ENCODE results near the gene TEX51.

The TEX51 gene

DNA sequence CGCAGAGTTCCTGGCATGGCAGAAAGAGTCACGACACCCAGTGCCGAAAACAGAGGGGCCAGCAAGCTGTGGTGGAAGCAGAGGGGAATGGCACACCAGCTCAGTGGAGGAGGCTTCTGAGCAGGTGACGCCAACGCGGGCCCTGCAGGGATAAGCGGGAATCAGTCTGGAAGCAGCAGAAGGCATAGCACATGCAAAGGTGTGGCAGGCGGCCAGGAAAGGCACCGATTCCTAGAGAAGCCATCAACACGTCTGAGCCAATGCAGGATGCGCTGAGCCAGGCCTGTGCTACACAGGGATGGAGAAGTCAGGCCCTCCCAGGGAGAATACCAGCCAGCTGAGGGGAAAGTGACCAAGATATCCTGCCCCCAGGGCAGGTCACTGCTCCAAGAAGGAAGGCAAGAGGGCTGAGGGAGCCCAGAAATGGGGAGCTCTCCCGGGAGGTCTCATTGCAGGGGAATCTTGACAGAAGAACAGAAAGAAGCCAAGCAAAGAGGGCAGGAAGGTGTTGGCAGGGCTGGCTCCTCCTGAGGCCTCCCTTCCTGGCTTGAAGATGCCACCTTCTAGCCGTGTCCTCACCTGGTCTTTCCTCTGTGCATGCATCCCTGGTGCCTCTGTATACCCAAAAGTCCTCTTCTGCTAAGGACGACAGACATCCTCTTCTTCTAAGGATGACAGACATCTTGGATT is 16.3 kb downstream of the TEX51 start:
- no peak for DNase-seq (ENCODE audit: low spot score)

DNA sequence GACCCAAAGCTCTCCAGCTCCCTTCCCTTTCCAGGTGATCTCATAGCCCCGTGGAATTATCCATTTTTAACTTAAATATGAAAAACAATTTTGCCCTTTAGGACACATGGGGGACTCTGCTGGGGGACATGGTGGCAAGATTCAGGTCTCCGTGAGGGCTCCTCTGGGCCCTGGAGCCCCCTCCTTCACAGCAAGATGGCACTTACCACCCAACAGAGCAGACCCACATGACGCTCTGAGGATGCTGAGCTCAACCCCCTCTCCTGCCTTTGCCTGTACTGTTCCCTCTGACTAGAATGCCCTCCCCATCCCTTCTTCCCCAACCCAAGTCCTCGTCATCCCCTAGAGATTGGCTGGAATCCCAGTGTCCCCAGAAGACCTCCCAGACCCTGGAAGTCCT is 17.2 kb downstream of the TEX51 start:
- DNase-seq (ENCODE audit: low spot score): no peak

DNA sequence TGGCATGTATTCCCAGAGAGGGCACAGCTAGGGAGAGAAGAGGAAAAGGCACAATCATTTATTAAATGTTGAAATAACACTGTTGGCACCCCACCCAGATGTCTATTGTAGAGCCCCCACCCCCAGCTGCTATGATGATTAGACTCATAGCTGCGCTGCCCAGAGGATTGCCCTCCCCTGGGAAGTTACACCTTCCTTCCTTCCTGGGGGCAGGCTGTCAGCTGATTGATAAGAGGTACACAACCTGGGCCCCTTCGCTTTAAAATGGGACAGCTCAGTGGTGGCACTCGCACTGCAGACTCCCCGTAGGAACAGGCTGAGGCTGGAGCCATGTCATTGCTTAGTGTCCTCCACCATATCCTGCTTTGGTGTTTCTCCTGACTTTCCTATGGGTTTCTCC is 18.1 kb downstream of the TEX51 start:
- DNase-seq (ENCODE audit: low spot score): no peak

DNA sequence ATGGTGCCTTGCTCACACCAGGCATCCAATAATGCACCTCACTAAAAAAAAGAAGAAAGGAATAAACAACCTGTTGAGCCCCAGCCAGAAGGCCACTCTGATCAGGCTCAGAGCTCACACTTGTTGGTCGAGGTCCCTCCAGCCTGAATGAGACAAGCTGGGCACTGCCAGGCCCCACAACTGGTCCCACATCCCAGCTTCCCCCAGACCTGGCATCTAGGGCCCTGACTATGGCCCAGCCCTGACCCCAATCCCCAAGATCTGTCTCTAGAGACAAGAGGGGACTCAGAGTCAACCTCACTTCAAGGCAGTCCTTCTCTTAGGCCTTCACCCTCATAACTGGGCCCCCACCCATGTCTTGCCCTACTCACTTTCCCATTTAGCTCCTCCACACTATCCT is 22.4 kb downstream of the TEX51 start:
- DNase-seq (ENCODE audit: low spot score): no peak

DNA sequence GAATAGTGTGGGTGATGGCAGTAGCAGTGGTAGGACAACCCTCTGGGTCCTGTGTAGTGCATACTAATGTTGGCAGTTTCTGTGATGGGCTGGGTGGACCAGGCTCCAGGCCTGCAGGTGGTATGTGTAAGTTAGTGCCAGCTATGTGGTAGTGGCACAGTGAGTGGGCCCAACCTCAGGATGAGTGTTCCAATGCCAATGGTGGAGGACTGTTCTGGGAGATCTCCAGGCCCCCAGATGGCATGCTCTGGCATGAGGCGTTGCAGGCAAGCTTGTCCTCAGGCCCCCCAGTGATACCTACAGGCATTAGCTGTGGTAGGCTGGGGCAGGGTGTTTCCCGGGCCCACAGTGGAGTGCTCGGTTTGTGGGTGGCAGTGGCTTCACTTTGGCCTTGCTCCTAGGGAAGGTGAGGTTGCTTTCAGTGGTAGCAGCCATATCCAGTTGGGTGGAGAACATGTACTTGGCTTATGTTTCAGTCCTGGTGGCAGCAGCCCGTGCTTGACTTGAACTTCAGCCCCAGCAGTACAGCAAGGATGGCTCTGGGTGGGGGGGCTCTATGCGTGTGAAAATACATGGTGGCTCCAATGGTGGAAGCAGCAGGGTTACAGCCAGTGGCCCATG is 32.4 kb downstream of the TEX51 start:
- no peak for DNase-seq (ENCODE audit: low spot score)

DNA sequence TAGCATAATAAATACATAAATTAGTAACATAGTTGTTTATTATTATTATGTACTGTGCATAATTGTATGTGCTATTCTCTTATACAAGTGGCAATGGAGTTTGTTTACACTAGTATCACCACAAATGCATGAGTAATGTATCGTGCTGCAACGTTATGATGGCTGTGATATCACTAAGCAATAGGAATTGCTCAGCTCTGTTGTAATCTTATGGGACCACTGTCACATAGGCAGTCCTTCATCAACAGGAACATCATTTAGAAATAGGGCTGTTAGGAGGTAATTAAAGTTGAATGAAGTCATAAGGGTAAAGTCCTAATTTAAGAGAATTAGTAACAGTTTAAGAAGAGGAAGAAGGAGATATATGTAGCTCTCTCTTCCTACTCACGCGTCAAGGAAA is 33.8 kb downstream of the TEX51 start:
- no peak for DNase-seq (ENCODE audit: low spot score)

DNA sequence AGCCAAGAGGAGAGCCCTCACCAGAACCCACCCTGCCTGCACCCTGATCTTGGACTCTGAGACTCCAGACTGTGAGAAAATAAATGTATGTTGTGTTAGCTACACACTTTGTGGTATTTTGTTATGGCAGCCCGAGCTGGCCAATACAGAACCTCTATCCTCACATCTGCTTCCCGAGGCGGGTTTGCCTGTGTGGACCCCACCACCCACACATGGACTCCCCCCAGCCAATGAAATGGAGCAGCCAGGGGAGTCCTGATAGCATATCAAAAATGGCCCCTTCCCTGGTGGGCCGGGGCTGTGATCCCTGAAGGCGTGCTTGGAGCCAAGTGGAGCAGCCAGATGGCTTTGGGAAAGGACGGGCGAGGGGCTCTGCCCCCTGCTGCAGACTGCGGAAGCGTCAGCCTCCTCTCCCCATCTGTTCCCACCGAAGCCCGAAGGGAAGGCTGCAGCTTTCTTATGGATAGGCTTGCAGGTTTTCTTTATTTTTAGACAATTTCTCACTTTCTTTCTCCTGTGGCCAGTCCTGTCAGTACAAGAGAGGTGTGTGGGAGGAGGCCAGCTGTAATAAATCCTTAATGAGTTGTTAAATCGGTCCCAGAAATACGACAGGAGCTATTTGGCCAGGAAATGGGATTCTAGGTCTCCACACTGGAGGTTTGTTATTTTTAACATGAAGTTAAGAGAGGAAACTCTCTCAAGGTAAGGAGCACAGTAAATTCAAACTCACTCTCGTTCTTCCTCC is 34.4 kb downstream of the TEX51 start:
- no peak for DNase-seq (ENCODE audit: low spot score)

DNA sequence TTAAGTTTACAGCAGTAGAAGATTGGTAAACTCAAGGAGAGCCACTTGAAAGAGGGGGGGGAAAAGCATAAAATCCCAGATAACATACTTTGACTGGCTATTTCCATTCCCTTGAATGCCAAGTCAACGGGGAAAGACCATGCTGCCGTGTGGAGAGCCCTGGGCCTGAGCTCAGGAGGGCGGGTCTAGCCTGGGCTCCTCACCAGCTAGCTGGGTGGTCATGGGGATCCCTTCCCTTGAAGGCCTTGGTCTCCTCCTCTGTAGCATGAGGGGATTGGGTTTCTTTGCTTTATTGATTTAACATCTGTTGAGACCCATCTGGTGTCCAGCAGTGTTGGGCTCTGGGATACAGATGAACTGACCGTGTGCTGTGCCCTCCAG is 35.0 kb downstream of the TEX51 start:
- no peak for DNase-seq (ENCODE audit: low spot score)

DNA sequence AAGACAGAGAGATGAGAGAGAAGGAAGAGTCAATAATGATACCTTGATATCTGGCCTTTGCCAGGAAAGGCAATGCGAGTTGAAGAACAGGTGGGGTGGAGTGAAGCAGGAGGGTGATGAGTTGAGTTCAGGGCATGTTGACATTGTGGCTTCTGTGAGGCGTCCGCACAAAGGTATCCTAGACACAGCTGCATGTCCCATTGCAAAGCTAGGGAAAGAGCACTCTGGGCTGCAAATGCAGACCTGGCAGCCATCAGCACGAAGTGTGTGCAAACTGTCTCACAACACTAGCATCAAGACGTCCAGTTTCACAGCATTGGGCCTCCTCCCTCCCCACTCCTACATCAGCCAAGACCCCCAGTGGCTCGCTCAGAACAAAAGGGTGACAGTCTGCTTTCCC is 36.1 kb downstream of the TEX51 start:
- DNase-seq (ENCODE audit: low spot score): no peak

DNA sequence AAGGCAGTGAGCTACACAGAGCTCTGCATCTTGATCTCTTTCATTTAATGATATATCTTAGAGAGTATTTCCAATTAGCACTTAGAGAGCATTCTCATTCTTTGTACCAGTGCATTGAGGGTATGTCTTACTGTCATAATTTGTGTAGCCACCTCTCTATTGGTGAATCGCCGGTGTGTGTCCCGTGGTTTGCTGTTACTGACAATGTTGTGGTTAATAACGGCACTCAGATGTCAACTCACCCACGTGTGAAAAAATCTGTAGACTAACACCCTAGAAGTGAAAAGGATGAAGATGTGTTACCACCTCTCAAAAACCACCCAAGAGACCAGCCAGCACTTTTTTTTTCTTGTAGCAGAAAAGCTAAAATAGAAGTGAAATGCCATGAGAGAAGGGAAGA is 37.1 kb downstream of the TEX51 start:
- DNase-seq (ENCODE audit: low spot score): no peak

DNA sequence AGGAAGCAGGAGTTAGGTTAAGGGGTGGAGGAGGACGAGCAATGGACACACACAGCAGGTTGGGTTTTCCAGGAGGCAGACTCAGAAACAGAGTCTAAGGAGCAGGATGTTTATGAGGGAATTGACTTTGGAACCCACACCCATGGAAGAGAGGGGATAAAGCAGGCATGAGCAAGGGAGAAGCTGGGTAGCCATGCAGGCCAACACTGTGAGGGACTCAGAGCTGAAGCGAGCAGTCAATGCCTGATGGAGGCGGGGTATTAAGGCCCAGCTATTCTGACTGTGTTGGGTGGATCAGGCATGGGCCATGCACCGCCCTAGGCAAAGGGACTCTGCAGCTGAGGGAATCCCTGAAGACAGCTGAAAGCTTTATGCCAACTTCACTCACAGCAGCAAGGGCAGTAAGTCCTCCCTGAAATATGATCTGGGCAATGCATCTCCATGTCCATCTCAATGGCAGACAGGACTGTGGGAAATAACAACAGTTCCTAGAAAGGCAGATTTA is 37.6 kb downstream of the TEX51 start:
- DNase-seq (ENCODE audit: low spot score): no peak

DNA sequence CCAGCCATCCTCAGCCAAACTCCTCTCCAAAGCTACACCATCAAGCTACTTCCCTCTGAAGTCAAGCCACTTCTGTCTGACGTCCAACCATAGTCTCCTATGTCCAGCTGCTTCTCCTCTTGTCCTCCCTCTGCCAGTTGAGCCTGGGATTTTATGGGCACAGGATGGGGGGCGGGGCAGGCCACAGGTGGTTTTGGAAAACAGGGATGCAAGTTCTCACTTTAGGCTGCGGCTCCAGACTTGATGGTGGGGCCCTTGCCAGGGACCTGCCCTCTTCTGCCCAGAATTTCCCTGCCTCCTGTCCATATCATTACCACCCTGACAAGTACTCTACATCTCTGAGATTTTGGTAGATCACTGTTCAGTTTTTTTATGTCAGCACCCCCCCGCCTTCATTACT is 41.6 kb downstream of the TEX51 start:
- no peak for DNase-seq (ENCODE audit: low spot score)

DNA sequence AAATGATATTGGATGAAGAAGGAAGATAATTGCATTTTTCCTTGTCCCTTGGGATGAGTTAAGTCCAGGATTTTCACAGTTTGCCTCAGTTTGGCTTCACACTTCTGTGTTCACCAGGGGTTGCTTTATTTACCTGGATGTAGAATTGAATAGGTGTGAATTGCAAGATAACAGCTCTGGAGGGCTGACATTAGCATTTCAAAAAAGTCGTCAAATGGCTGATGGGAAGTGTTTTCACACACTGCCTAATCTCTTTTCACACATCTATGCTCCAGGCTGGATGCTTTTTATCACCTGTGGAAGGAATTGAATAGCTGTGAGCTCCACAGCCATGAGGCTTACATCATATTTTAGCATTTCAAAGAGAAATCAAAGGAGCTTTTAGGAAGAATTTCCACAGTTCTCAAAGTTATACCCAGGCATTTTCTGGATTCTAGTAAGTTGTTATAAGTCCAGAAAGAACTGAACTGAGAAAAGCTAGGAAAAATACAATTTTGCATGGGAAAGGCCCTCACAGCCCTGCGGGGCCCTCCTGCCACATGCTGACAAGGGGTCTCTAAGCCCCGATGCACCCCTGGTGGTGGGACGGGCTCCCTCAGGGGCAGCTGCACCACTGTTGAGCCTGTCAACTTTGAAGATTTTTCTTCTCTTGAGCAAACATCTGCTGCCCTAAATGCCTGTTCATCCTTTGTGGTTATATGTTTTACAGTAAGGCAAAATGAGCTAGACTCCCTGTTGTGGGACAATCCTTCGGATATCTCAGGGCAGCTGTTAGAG is 43.9 kb downstream of the TEX51 start:
- no peak for DNase-seq (ENCODE audit: low spot score)

DNA sequence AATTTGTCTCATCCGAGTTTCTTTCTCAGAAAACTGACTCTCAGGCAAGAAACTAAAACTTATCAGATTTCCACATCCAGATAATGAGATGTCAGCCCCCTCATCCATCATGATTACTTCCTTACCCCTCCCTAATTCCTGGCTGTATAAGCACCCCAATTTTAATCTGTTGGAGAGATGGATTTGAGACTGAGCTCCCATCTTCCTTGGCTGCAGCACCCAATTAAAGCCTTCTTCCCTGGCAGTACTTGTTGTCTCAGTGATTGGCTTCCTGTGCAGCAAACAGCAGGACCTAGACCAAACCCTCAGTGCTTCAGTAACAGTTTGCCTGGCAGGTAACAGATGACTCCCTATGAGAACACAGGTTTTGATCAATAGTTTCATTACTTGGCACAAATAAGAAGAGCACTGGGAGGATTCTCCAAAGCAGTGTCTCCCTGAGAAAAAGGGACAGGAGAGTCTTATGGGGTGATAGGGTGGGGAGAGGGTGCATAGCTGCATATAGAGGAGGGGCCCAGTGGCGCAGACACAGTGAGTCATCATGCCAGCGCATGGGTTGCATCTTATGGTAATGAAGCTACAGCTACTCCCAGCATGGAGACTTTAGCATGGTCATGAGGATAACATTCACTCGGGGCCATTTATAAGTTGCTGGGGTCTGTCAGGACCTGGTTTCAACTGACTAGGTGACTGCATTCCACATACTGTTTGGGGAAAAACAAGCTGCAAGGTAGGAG is 45.1 kb downstream of the TEX51 start:
- DNase-seq (ENCODE audit: low spot score): no peak

DNA sequence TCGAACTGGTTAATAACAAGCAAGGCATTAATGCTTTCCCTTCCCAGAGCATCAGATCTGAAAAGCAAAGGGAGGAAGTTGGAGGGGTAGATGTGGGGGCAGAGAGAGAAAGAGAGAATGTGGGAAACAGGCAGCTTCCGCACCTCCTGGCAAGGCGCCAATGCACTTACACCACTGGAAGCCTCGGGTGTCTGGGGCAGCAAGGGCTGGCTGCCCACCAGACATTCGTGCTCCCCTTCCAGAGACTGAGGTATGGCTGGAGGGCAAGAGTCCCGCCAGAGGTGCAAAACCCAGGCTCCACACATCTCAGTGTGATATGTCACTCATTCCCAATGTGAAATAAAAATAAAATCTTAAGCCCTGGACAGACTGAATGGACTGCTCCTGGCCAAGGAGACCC is 46.4 kb downstream of the TEX51 start:
- no peak for DNase-seq (ENCODE audit: low spot score)

DNA sequence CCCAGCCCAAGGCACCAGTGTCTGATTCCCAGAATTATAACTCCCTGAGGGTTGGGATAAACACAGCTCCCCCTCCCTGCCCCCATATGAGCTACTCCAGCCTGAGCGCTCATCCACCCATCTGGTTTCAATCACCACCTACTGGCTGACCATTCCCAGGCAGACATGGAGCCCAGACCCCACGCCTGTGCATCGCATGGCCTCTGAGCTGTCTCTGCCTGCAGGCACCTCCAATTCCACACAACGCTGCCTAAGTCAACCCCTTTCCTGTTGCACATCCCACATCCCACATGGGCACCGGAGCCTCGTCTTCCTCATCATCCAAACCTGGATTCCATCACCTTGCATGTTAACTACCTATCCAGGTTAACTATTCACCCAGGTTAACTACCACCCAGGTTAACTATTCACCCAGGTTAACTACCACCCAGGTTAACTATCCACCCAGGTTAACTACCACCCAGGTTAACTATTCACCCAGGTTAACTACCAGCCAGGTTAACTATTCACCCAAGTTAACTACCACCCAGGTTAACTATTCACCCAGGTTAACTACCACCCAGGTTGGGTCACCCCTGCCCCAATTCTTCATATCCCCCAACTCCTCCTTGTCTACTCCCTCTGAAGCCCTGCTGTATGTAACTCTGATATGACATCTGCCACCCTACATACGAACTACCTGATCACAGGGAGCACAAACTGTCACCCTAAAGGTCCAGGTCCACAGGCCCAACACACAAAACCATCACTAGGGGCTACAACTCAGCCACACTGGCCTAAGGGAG is 47.8 kb downstream of the TEX51 start:
- DNase-seq (ENCODE audit: low spot score): no peak

DNA sequence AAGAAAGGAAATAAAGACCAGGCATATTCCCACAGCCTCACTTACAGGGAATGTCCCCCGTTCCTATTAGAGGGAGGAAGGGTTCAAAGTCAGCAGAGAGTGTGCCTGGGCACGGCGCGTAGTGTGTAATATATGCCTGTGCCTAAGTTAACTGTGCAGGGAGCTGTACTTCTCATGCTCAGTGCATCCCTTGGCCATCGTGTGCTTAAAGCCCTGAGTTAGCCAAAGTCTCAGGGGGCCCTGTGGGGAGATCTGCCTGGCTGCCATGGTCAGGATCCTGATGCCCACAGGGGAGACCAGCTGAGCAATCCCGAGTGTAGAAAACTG is 48.4 kb downstream of the TEX51 start:
- no peak for DNase-seq (ENCODE audit: low spot score)

DNA sequence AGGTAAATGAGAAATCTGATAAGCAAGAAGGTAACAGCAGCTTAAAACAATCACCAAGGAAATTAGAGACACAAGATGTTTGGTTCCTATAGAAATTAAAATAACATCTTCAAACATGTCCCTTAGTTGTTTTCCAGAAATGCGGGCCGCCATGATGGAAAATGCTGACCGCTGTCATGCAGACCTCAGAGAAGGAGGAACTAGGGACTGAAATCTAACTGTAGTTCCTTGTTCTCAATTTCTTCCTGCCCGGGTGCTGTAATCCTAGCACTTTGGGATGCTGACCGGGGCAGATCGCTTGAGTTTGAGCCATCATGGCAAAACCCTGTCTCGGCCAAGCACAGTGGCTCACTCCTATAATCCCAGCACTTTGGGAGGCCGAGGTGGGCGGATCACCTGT is 51.1 kb downstream of the TEX51 start:
- no peak for DNase-seq (ENCODE audit: low spot score)

DNA sequence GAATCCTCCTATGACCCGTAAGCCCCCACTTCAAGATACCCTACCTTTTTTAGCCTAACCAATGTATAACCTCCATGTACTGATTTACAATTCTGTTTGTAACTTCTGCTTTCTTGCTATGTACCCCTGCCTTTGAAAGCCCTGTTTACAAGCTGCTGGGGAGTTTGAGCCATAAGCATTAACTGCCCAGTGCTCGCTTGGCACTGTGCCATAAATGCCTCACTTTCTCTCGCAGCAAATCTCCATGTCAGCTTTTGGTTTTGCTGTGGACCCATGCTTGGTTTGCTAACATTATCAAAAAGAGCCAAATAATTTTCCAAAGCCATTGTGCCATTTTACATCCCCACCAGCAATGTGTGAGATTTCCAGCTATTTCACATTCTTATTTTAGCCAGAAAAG is 51.8 kb downstream of the TEX51 start:
- no peak for DNase-seq (ENCODE audit: low spot score)

Measured in AG20443 (cell line).